Measurements from ENCODE around the gene LCMT1.

DNA sequence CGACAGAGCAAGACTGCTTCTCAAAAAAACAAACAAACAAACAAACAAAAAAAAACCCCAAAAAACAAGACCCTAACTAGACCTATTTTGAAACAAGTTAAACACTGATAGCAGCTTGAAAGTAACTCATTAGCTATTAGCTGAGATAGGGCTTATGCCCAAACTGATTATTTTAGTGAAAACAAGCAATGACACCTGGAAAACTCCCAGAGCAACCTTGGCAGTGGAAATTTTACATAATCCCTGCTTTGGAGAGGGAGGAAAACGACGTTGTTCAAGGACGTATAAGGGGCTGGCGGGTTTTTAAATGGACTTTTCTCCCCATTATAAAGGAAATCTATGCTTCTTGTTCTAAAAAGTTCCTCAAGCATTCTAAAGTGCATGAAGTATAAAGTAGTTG lies 59.8 kb downstream of the LCMT1 start:
- TF ChIP-seq, protein P1, sequence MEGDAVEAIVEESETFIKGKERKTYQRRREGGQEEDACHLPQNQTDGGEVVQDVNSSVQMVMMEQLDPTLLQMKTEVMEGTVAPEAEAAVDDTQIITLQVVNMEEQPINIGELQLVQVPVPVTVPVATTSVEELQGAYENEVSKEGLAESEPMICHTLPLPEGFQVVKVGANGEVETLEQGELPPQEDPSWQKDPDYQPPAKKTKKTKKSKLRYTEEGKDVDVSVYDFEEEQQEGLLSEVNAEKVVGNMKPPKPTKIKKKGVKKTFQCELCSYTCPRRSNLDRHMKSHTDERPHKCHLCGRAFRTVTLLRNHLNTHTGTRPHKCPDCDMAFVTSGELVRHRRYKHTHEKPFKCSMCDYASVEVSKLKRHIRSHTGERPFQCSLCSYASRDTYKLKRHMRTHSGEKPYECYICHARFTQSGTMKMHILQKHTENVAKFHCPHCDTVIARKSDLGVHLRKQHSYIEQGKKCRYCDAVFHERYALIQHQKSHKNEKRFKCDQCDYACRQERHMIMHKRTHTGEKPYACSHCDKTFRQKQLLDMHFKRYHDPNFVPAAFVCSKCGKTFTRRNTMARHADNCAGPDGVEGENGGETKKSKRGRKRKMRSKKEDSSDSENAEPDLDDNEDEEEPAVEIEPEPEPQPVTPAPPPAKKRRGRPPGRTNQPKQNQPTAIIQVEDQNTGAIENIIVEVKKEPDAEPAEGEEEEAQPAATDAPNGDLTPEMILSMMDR (conservative IDR thresholded peaks at IDR 0.05 in 1 of 2, IDR thresholded peaks at IDR 0.05 in 1 of 2; ENCODE audit: low read depth in 1 of 2, low read length in 2 of 2): no peak
- TF ChIP-seq EZH2 (IDR thresholded peaks at IDR 0.05; ENCODE audit: low read length, missing control alignments): no peak
